Measurements from ENCODE around the gene SLC30A9. TPM values are rescaled to one million over a fixed set of nuclear protein-coding genes. Genes with fewer than 3 reads are reported as not detected.

Gene SLC30A9
- total and polyA plus RNA-seq, 2 of the 13 experiments (the other 11 are each of a cell fraction or from before 2014, with no cell fraction given) = 27.5 to 72.8 TPM

GRCh38 chr4:41991916-41992767, 1.8 kb downstream of the SLC30A9 start:
- Histone ChIP-seq H3K9me3 (ENCODE audit: low read length) (no peaks in the 10 kb centered on the region), H3K9ac (ENCODE audit: insufficient read depth, low read depth, low read length) (peak overlapping the region; percentile 87; the same call in 1 of the 2 replicates), H3K36me3 (replicated peaks in 1 of 2; ENCODE audit: control insufficient read depth in 1 of 2, insufficient read depth in 2 of 2, low read length in 2 of 2) (no peaks in the 10 kb centered on the region), H3K4me1 (ENCODE audit: insufficient read depth, low read length) (peaks cover 23% of the 10 kb centered on the region), H3K79me2 (ENCODE audit: insufficient read depth, low read length) (peaks cover 39% of the 10 kb centered on the region), H3K27me3 (ENCODE audit: control insufficient read depth in 1 of 2, insufficient read depth in 2 of 2, low read length in 2 of 2) (no peaks in the 10 kb centered on the region; a peak in 1 of 5 replicates), H4K20me1 (ENCODE audit: insufficient read depth, low read length) (peaks cover 5% of the 10 kb centered on the region; the same call in 1 of the 2 replicates), H3K27ac (ENCODE audit: extremely low read length, insufficient read depth, low read length) (no peak overlapping the region), H2AFZ (ENCODE audit: low read length) (no peak overlapping the region), H3K4me3 (replicated peaks in 1 of 3; ENCODE audit: insufficient read depth in 1 of 3, low read depth in 2 of 3, low read length in 3 of 3) (peak overlapping the region; percentile 85 to 89 (median 89)), H3K4me2 (ENCODE audit: low read depth, low read length) (peak overlapping the region; percentile 90)
- intact Hi-C loops (cut with micrococcal nuclease; ENCODE audit: unreplicated experiment) (loop anchor here (1.0 kb wide), 1 partner anchor 58 kb away; no protein-coding TSS in a partner anchor), in situ Hi-C loops (cut with HindIII; ENCODE audit: extremely low pct_ligation_motif_present, low pct_unique_long_range_greater_than_20kb) (no loop called here)
- peak; percentile 92 for TF ChIP-seq ZNF770 (CRISPR knock-in tag; IDR thresholded peaks at IDR 0.05)
- TF ChIP-seq ELK4 (CRISPR knock-in tag; IDR thresholded peaks at IDR 0.05; ENCODE audit: borderline replicate concordance) = no peak
- TF ChIP-seq TBP (CRISPR knock-in tag; IDR thresholded peaks at IDR 0.05) = no peak
- TF ChIP-seq ZNF687 (CRISPR knock-in tag; IDR thresholded peaks at IDR 0.05) = peak; percentile 13; the same call in 1 of the 2 replicates
- TF ChIP-seq ZNF619 (CRISPR knock-in tag; IDR thresholded peaks at IDR 0.05) = no peak
- peak; percentile 41; the same call in 1 of the 2 replicates for TF ChIP-seq SAP130 (CRISPR knock-in tag; IDR thresholded peaks at IDR 0.05; ENCODE audit: low read depth)
- TF ChIP-seq ZNF816 (CRISPR knock-in tag; IDR thresholded peaks at IDR 0.05; ENCODE audit: borderline replicate concordance) = no peak
- no peak for TF ChIP-seq HOXA7 (CRISPR knock-in tag; IDR thresholded peaks at IDR 0.05)
- no peak for TF ChIP-seq ZIK1 (CRISPR knock-in tag; IDR thresholded peaks at IDR 0.05; ENCODE audit: borderline replicate concordance, low read depth)
- TF ChIP-seq FOSL2 (CRISPR knock-in tag; IDR thresholded peaks at IDR 0.05) = peak; percentile 68
- TF ChIP-seq MLX (CRISPR knock-in tag; IDR thresholded peaks at IDR 0.05) = no peak
- TF ChIP-seq ZNF7 (CRISPR knock-in tag; IDR thresholded peaks at IDR 0.05) = 0 out of 2 replicates have a peak, but pooled peaks have one; percentile 41
- TF ChIP-seq HNF4G (IDR thresholded peaks at IDR 0.05; ENCODE audit: borderline replicate concordance, low read depth, low read length) = no peak
- TF ChIP-seq HNF4G (CRISPR knock-in tag; IDR thresholded peaks at IDR 0.05; ENCODE audit: borderline replicate concordance, low read depth) = no peak
- BruUV-seq (replicated peaks) = no TSS peak
- DNase-seq (ENCODE audit: low spot score) (peak; percentile 25), ATAC-seq (peak; percentile 10; the same call in 1 of the 3 replicates), FAIRE-seq (no peak)
- 48% methylated on average over 10 of the region's 10 CpGs for WGBS (ENCODE audit: low lambda C conversion rate)
- POLR2A ChIA-PET = no interaction called here
- CTCF ChIA-PET (ENCODE audit: low intra/inter-chr PET ratio, low total read pairs) = no interaction called here

All from HepG2 (cell line).